Loucy (cell line): Measurements from ENCODE around the gene KRTAP12-3.

Experiments used
- H2AFZ ChIP-seq: fragments of 200-600 bp; sonication (generic); 2 replicates; pipeline ENCODE4 v1.6.0; 2016; ENCODE audit warnings: antibody characterized with exemption, mild to moderate bottlenecking, low read length, moderate library complexity
- H3F3A ChIP-seq: fragments of 200-600 bp; 2 replicates; pipeline ENCODE4 v1.6.0; 2016; ENCODE audit warnings: antibody characterized with exemption, low read depth, mild to moderate bottlenecking
- H3K27me3 ChIP-seq: fragments of 200-600 bp; sonication (generic); 2 replicates; pipeline ENCODE4 v1.6.1; 2014; ENCODE audit warnings: low read length, mild to moderate bottlenecking; ENCODE audit not compliant: insufficient read depth, poor library complexity, severe bottlenecking
- H3K36me3 ChIP-seq: fragments of 200-600 bp; sonication (generic); 2 replicates; pipeline ENCODE4 v1.6.1; 2016; ENCODE audit warnings: low read length; ENCODE audit not compliant: insufficient read depth
- H3K4me1 ChIP-seq: fragments of 200-600 bp; sonication (generic); 2 replicates; pipeline ENCODE4 v1.5.1; 2014; ENCODE audit warnings: low read length, mild to moderate bottlenecking; ENCODE audit not compliant: insufficient read depth, poor library complexity, severe bottlenecking
- H3K4me2 ChIP-seq: fragments of 200-600 bp; sonication (generic); 2 replicates; pipeline ENCODE4 v1.6.0; 2014; ENCODE audit warnings: antibody characterized with exemption, low read length, low read depth, mild to moderate bottlenecking; ENCODE audit not compliant: poor library complexity, severe bottlenecking
- H3K4me3 ChIP-seq: fragments of 200-600 bp; sonication (generic); 2 replicates; pipeline ENCODE4 v1.5.1; 2014; ENCODE audit warnings: low read length, mild to moderate bottlenecking, mixed read lengths; ENCODE audit not compliant: poor library complexity, severe bottlenecking
- H3K79me2 ChIP-seq: fragments of 200-600 bp; sonication (generic); 2 replicates; pipeline ENCODE4 v1.6.1; 2014; ENCODE audit warnings: low read length; ENCODE audit not compliant: insufficient read depth
- H3K9ac ChIP-seq: fragments of 200-600 bp; sonication (generic); 2 replicates; pipeline ENCODE4 v1.6.0; 2014; ENCODE audit warnings: mild to moderate bottlenecking, low read depth, low read length, moderate library complexity; ENCODE audit not compliant: poor library complexity, severe bottlenecking
- H3K9me2 ChIP-seq: fragments of 200-600 bp; sonication (generic); replicated peaks from 2 replicates; pipeline ENCODE4 v1.6.1; 2016; ENCODE audit warnings: low read depth, low read length, mixed read lengths
- H3K9me3 ChIP-seq: fragments of 200-600 bp; sonication (generic); 2 replicates; pipeline ENCODE4 v1.6.1; 2014; ENCODE audit warnings: mild to moderate bottlenecking, antibody characterized with exemption, low read length, low read depth; ENCODE audit not compliant: insufficient read depth
- H4K20me1 ChIP-seq: fragments of 200-600 bp; sonication (generic); 2 replicates; pipeline ENCODE4 v1.6.0; 2014; ENCODE audit warnings: antibody characterized with exemption, low read length, mild to moderate bottlenecking; ENCODE audit not compliant: insufficient read depth, poor library complexity, severe bottlenecking
- EZH2phosphoT487 ChIP-seq: fragments of 200-600 bp; IDR thresholded peaks from 2 replicates; pipeline ENCODE4 v1.6.1; 2018; ENCODE audit warnings: antibody characterized with exemption, mild to moderate bottlenecking, moderate library complexity, borderline replicate concordance
- TF ChIP-seq, protein P1 (sequence below): fragments of 200-600 bp; sonication (generic); conservative IDR thresholded peaks from 2 replicates; pipeline ENCODE4 v1.5.1; 2014; ENCODE audit warnings: mild to moderate bottlenecking, antibody characterized with exemption, low read length

Gene KRTAP12-3

DNA sequence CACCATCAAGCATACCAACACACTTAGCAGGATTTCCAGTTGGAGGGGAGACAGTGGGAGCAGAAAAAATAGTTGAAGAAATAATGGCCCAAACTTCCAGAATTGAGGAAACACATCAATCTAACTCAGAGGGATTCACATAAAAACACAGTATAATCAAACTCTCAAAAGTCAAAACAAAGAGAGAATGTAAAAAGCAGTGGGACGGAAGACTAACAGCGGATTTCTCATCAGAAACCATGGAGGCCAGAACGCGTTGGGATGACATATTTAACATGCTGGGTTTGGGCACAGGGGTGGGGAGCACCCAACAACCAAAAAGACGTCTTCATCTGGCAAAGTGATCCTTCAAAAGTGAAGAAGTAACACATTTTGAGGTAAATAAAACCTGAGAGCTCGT lies 37.8 kb upstream of the KRTAP12-3 start:
- Histone ChIP-seq H3K4me3 (no peak overlapping the region), H3F3A (no peaks in the 10 kb centered on the region), H2AFZ (no peak overlapping the region), H3K4me1 (no peaks in the 10 kb centered on the region), H3K79me2 (no peaks in the 10 kb centered on the region), H3K9ac (no peak overlapping the region), H3K27me3 (no peaks in the 10 kb centered on the region), H3K4me2 (no peak overlapping the region), H3K36me3 (no peaks in the 10 kb centered on the region), H4K20me1 (no peaks in the 10 kb centered on the region), H3K9me3 (peaks cover 12% of the 10 kb centered on the region; the same call in 1 of the 2 replicates), H3K9me2 (no peaks in the 10 kb centered on the region)
- TF ChIP-seq, protein P1, sequence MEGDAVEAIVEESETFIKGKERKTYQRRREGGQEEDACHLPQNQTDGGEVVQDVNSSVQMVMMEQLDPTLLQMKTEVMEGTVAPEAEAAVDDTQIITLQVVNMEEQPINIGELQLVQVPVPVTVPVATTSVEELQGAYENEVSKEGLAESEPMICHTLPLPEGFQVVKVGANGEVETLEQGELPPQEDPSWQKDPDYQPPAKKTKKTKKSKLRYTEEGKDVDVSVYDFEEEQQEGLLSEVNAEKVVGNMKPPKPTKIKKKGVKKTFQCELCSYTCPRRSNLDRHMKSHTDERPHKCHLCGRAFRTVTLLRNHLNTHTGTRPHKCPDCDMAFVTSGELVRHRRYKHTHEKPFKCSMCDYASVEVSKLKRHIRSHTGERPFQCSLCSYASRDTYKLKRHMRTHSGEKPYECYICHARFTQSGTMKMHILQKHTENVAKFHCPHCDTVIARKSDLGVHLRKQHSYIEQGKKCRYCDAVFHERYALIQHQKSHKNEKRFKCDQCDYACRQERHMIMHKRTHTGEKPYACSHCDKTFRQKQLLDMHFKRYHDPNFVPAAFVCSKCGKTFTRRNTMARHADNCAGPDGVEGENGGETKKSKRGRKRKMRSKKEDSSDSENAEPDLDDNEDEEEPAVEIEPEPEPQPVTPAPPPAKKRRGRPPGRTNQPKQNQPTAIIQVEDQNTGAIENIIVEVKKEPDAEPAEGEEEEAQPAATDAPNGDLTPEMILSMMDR = no peak
- no peak for TF ChIP-seq EZH2phosphoT487

DNA sequence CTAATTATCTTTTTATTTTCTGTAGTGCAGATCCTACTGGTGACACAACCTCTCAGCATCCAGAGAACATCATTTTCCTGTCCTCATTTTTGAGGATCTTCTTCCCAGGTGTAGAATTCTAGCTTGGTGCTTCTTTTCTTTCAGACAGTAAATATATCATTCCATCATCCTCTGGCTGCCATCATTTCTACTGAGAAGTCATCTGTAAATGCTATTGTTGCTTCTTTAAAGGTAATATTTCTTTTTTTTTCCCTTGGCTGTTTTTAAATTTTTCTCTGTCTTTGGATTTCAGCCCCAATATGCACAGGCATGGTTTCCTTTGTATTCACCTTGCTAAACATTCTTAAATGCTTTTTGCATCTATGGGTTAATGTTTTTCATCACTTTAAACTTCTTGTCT lies 34.2 kb upstream of the KRTAP12-3 start:
- no peaks in the 10 kb centered on the region for H3K27me3 ChIP-seq
- H3K4me1 ChIP-seq = no peaks in the 10 kb centered on the region
- H3K4me2 ChIP-seq = no peak overlapping the region
- TF ChIP-seq, protein P1 = no peak
- no peak for TF ChIP-seq EZH2phosphoT487
- H3K9ac ChIP-seq = no peak overlapping the region
- peaks cover 12% of the 10 kb centered on the region; the same call in 1 of the 2 replicates for H3K9me3 ChIP-seq
- no peaks in the 10 kb centered on the region for H3F3A ChIP-seq
- H3K36me3 ChIP-seq = no peaks in the 10 kb centered on the region
- H3K9me2 ChIP-seq = no peaks in the 10 kb centered on the region
- no peak overlapping the region for H3K4me3 ChIP-seq
- H4K20me1 ChIP-seq = no peaks in the 10 kb centered on the region
- no peak overlapping the region for H2AFZ ChIP-seq
- H3K79me2 ChIP-seq = no peaks in the 10 kb centered on the region

DNA sequence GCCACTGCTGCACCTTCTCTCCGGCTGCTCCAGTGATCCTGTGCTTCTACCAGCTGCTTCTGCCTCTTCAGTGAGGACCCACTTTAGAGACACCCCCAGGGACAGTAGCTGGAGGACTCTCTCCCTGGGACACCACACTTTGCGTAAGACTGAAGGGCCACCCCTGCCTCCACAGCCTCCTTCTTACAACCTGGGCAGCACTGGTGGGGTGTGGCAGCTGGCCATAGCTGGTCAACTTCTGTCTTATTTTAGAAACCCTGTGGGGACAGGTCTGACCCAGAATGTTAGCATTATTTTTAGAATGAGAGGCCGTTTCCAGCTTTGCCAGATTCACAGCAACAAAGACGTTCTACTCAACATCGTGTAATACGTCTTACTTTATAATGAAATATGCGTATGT lies 32.0 kb upstream of the KRTAP12-3 start:
- Histone ChIP-seq H3K4me2 (no peak overlapping the region), H4K20me1 (no peaks in the 10 kb centered on the region), H3K27me3 (no peaks in the 10 kb centered on the region), H3K4me3 (no peak overlapping the region), H3K9ac (no peak overlapping the region), H2AFZ (no peak overlapping the region), H3K4me1 (no peaks in the 10 kb centered on the region), H3F3A (no peaks in the 10 kb centered on the region), H3K9me3 (peaks cover 17% of the 10 kb centered on the region; the same call in 1 of the 2 replicates), H3K79me2 (no peaks in the 10 kb centered on the region), H3K9me2 (no peaks in the 10 kb centered on the region), H3K36me3 (no peaks in the 10 kb centered on the region)
- TF ChIP-seq EZH2phosphoT487 = no peak
- TF ChIP-seq, protein P1 = no peak
